Omental fat pad (tissue), 4 donors: ENCODE data around the gene DGLUCY. TPM values are rescaled to one million over a fixed set of nuclear protein-coding genes. Genes with fewer than 3 reads are reported as not detected.
"Not testable (repeated sequence)": the region's sequence is repeated elsewhere in the genome, so short reads cannot be mapped to it uniquely, and the experiment has no call there.

ENCODE experiments used
- ATAC-seq: fragments of 150-250 bp; one replicate; pipeline ENCODE4 v1.9.1; 2016; ENCODE audit warnings: mild to moderate bottlenecking, moderate library complexity; ENCODE audit not compliant: low FRiP score
- DNase-seq: peaks from one replicate; pipeline ENCODE4 v3.0.0-alpha.2; 2019; ENCODE audit warnings: low spot score
- CTCF ChIP-seq, 3 donors: fragments of 450-650 bp; IDR thresholded peaks; one replicate each; pipeline ENCODE4 v1.5.1; 2016 to 2017; ENCODE audit warnings: antibody characterized with exemption in 3 of 3, mild to moderate bottlenecking in 3 of 3, moderate library complexity in 2 of 3
- total RNA-seq, 4 donors: library from RNA; depleted of rRNA; stranded (reverse); fragments of >200 nt; gene quantifications; one replicate each; pipeline ENCODE4 v1.1.0, GENCODE V29; 2016

The DGLUCY gene
- total RNA-seq, 4 donors from 2014 or later, result 27.5 to 93.2 (median 39.3) TPM

- TF ChIP-seq CTCF (IDR thresholded peaks at IDR 0.05), result no peak
- ATAC-seq (no peak), DNase-seq (no peak)
Measured at GRCh38 chr14:91146661-91147060, 32.8 kb downstream of the DGLUCY start.

- no peak for DNase-seq
- ATAC-seq, result peak; percentile 96
- no peak for TF ChIP-seq CTCF (IDR thresholded peaks at IDR 0.05)
Measured at GRCh38 chr14:91149462-91149861, 35.6 kb downstream of the DGLUCY start.

- ATAC-seq, result no peak
- TF ChIP-seq CTCF (IDR thresholded peaks at IDR 0.05), result no peak
- no peak for DNase-seq
Measured at GRCh38 chr14:91152499-91152898, 38.6 kb downstream of the DGLUCY start.

- no peak for ATAC-seq
- DNase-seq, result no peak
- no peak for TF ChIP-seq CTCF (IDR thresholded peaks at IDR 0.05)
Measured at GRCh38 chr14:91153360-91153759, 39.5 kb downstream of the DGLUCY start.

GRCh38 chr14:91154851-91155625 is 41.2 kb downstream of the DGLUCY start:
- TF ChIP-seq CTCF (IDR thresholded peaks at IDR 0.05), result no peak
- DNase-seq (peak; percentile 54), ATAC-seq (peak; percentile 72)

- no peak for ATAC-seq
- TF ChIP-seq CTCF (IDR thresholded peaks at IDR 0.05), result no peak
- no peak for DNase-seq
Measured at GRCh38 chr14:91155626-91156089, 41.8 kb downstream of the DGLUCY start.

GRCh38 chr14:91156142-91156666 is 42.3 kb downstream of the DGLUCY start:
- not testable (repeated sequence) for DNase-seq, ATAC-seq

GRCh38 chr14:91156877-91157276 is 43.0 kb downstream of the DGLUCY start:
- not testable (repeated sequence) for ATAC-seq, DNase-seq
